ENCODE data around the gene GRAMD2A.

- TF ChIP-seq CTCF (conservative IDR thresholded peaks at IDR 0.05; ENCODE audit: low read depth in 2 of 2) = no peak
- no peak for TF ChIP-seq EZH2 (IDR thresholded peaks at IDR 0.05; ENCODE audit: low read depth, unreplicated experiment)
- TF ChIP-seq REST (IDR thresholded peaks at IDR 0.05; ENCODE audit: unreplicated experiment) = no peak
- no peak for TF ChIP-seq EZH2phosphoT487 (IDR thresholded peaks at IDR 0.05; ENCODE audit: unreplicated experiment)
- TF ChIP-seq JUNB (IDR thresholded peaks at IDR 0.05; ENCODE audit: unreplicated experiment) = no peak
- TF ChIP-seq POLR2AphosphoS5 (IDR thresholded peaks at IDR 0.05; ENCODE audit: low read depth) = no peak
- TF ChIP-seq NANOG (IDR thresholded peaks at IDR 0.05; ENCODE audit: borderline replicate concordance) = no peak
- TF ChIP-seq CREB1 (CRISPR knock-in tag; IDR thresholded peaks at IDR 0.05; ENCODE audit: low read depth) = no peak
- no peak for TF ChIP-seq ZNF331 (CRISPR knock-in tag; IDR thresholded peaks at IDR 0.05; ENCODE audit: low read depth)
- TF ChIP-seq ETS1 (IDR thresholded peaks at IDR 0.05) = no peak
These were observed 27.5 kb downstream of the GRAMD2A start for GRCh38 chr15:72169921-72170611.

All from GM23338 (cell line).